Nucleus accumbens (tissue), 56 donors: ENCODE measurements around the gene JPH2.

Experiments used
- DNase-seq, 56 donors: peaks; one replicate each; lab custom pipeline; 2025; lab: John Stamatoyannopoulos, UW

JPH2 gene

GRCh38 chr20:44110816-44111568, 76.0 kb downstream of the JPH2 start:
- no peak for DNase-seq

GRCh38 chr20:44109951-44110361, 77.0 kb downstream of the JPH2 start:
- DNase-seq = no peak

GRCh38 chr20:44106615-44107014, 80.4 kb downstream of the JPH2 start:
- DNase-seq = no peak

GRCh38 chr20:44104798-44105517, 82.0 kb downstream of the JPH2 start:
- DNase-seq = no peak

- DNase-seq = no peak
These were observed 84.4 kb downstream of the JPH2 start for GRCh38 chr20:44102582-44102981.

- no peak for DNase-seq
These were observed 87.2 kb downstream of the JPH2 start for GRCh38 chr20:44099832-44100231.

- no peak for DNase-seq
These were observed 88.3 kb downstream of the JPH2 start for GRCh38 chr20:44098657-44099056.

- DNase-seq = no peak
These were observed 88.7 kb downstream of the JPH2 start for GRCh38 chr20:44098256-44098630.

- DNase-seq = no peak
These were observed 89.3 kb downstream of the JPH2 start for GRCh38 chr20:44097521-44098255.

GRCh38 chr20:44095831-44096230, 91.2 kb downstream of the JPH2 start:
- DNase-seq = no peak

GRCh38 chr20:44093249-44093582, 93.8 kb downstream of the JPH2 start:
- no peak for DNase-seq

GRCh38 chr20:44092551-44093248, 94.3 kb downstream of the JPH2 start:
- DNase-seq = peak in 2 of 56 donors; percentile 0 to 6

- no peak for DNase-seq
These were observed 96.0 kb downstream of the JPH2 start for GRCh38 chr20:44091026-44091425.

- peak in 1 of 56 donors; percentile 8 for DNase-seq
These were observed 96.9 kb downstream of the JPH2 start for GRCh38 chr20:44089987-44090674.

GRCh38 chr20:44087857-44088120, 99.2 kb downstream of the JPH2 start:
- no peak for DNase-seq

GRCh38 chr20:44087051-44087856, 99.7 kb downstream of the JPH2 start:
- DNase-seq = peak in 7 of 56 donors; percentile 4 to 40 (median 14)

- no peak for DNase-seq
These were observed 101.2 kb downstream of the JPH2 start for GRCh38 chr20:44085616-44086434.

GRCh38 chr20:44084891-44085290, 102.1 kb downstream of the JPH2 start:
- DNase-seq = no peak

GRCh38 chr20:44084439-44084838, 102.5 kb downstream of the JPH2 start:
- no peak for DNase-seq
